Stimulated activated CD8-positive, alpha-beta memory T cell treated with anti-CD3 and anti-CD28 coated beads, Interleukin-4, amount 100 ng/mL, for 1 hour (primary cell): ENCODE measurements around the gene PEX12.
"Not testable (repeated sequence)": the region's sequence is repeated elsewhere in the genome, so short reads cannot be mapped to it uniquely, and the experiment has no call there.

Experiments used
- DNase-seq, 2 donors: peaks; one replicate each; pipeline ENCODE4 v3.0.0-alpha.2; 2020; ENCODE audit warnings: low read depth in 2 of 2, low spot score in 1 of 2

Gene PEX12

GRCh38 chr17:35578197-35578928 is at the start of gene PEX12:
TSS of gene PEX12 (minus strand) at chr17:35578571. CDS start at chr17:35578021, 550 bp downstream.
- peak; percentile 66 to 78 for DNase-seq

GRCh38 chr17:35627417-35627816 is 49.0 kb upstream of the PEX12 start:
- no peak for DNase-seq

- DNase-seq = no peak
Observed at GRCh38 chr17:35621768-35622167, 43.4 kb upstream of the PEX12 start.

GRCh38 chr17:35618628-35619027 is 40.3 kb upstream of the PEX12 start:
- no peak for DNase-seq

GRCh38 chr17:35617505-35617904 is 39.1 kb upstream of the PEX12 start:
- DNase-seq = no peak

- no peak for DNase-seq
Observed at GRCh38 chr17:35616536-35616935, 38.2 kb upstream of the PEX12 start.

GRCh38 chr17:35614810-35615209 is 36.4 kb upstream of the PEX12 start:
- DNase-seq = no peak

- DNase-seq = no peak
Observed at GRCh38 chr17:35612924-35613521, 34.7 kb upstream of the PEX12 start.

- DNase-seq = not testable (repeated sequence)
Observed at GRCh38 chr17:35610746-35611145, 32.4 kb upstream of the PEX12 start.

- DNase-seq = no peak
Observed at GRCh38 chr17:35609831-35610230, 31.5 kb upstream of the PEX12 start.

- no peak for DNase-seq
Observed at GRCh38 chr17:35607239-35607847, 29.0 kb upstream of the PEX12 start.

- no peak for DNase-seq
Observed at GRCh38 chr17:35605678-35606077, 27.3 kb upstream of the PEX12 start.

- no peak for DNase-seq
Observed at GRCh38 chr17:35603674-35604073, 25.3 kb upstream of the PEX12 start.

GRCh38 chr17:35597604-35598003 is 19.2 kb upstream of the PEX12 start:
- no peak for DNase-seq

- DNase-seq = no peak
Observed at GRCh38 chr17:35596530-35597233, 18.3 kb upstream of the PEX12 start.

- no peak for DNase-seq
Observed at GRCh38 chr17:35596072-35596471, 17.7 kb upstream of the PEX12 start.

- no peak for DNase-seq
Observed at GRCh38 chr17:35588196-35588920, 10.0 kb upstream of the PEX12 start.

GRCh38 chr17:35587074-35587961 is 8.9 kb upstream of the PEX12 start, which contains the start of gene AP2B1:
TSS of gene AP2B1 (plus strand) at chr17:35587322. CDS start at chr17:35594031, 6,709 bp downstream.
- peak; percentile 96 to 98 for DNase-seq

- DNase-seq = no peak
Observed at GRCh38 chr17:35586569-35587073, 8.2 kb upstream of the PEX12 start.

- DNase-seq = no peak
Observed at GRCh38 chr17:35584061-35584460, 5.7 kb upstream of the PEX12 start.
